ENCODE results near the gene CENPX.

Gene CENPX

DNA sequence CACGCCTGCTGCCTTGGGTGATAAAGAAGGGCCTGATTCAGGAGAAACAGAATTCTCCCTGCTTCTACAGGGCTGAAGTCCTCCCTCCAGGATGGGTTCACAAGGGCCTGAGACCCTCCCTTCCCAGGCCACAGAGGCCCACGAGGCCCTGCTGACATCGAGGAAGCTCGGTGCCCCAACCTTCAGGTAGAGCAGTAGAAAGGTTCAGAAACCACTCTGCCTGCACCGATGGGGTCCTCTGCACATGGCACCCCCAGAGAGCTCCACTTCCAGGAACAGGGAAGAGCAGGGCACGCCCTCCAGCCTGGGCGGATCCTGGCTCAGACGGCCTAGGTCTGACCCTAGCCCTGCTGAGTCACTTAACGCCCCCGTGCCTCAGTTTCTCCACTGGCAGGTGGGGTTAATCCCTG lies 773 bp downstream of the CENPX start:
- no peak for DNase-seq

DNA sequence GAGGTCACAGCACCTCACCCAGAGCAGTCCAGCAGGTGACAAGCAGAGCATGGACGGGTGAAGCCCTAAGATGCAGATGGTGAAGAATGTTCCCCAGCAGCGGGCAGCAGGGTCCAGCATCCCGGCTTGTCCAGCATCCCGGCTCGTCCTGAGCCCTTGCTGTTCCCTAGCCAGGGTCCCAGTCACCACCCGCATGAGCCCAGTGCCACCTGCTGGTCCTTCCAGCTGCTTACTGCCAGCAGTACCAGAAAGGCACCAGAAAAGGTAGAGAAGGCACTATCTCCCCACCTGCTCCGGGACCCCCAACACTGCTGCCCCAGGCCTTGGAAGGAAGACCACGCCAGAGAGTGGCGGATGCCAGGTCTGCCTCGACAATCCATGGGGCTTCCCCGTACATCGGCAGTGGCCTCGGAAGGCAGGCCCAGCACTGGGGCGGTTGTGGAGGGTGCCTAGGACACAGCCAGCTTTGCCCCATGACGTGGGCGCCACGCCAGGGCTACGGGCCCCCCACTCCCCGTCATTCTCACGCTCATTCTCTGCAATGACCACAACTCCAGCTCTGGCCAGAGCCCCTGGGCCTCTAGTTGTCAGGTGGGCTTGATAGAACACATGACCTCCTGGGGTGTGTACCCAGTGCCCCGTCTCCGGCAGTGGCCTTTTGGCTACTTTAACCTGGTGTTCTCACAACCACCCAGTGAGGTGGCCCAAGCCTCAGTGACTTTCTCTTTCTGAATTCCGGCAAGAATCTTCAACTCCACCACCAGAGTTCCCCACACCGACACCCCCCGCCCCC lies 1.4 kb downstream of the CENPX start:
- DNase-seq: peak; percentile 48

DNA sequence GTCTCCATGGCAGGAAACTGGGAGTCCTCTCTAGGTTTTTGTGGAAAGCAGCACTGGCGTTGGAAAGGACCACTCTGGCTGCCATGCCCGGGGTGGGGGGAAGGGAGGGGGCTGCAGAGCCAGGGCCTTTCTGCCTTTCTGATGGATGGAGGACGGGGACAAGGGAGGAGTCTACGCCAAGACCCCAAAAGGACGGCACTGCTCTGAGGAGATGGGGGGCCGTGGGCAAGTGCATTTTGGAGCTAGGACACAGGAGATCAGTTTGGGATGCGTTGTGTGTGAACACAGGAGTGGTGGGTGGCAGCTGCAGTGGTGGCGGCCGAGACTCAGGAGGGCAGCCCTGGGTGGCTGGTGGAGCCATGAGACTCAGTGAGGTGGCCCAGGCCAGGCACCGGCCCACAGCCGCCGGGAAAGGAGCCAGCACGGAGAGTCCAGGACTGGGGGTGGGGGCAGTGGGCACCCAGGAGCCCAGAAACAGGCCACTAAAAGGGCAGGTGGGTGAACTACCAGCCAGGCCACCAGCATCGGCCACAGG lies 2.0 kb downstream of the CENPX start:
- DNase-seq: no peak

DNA sequence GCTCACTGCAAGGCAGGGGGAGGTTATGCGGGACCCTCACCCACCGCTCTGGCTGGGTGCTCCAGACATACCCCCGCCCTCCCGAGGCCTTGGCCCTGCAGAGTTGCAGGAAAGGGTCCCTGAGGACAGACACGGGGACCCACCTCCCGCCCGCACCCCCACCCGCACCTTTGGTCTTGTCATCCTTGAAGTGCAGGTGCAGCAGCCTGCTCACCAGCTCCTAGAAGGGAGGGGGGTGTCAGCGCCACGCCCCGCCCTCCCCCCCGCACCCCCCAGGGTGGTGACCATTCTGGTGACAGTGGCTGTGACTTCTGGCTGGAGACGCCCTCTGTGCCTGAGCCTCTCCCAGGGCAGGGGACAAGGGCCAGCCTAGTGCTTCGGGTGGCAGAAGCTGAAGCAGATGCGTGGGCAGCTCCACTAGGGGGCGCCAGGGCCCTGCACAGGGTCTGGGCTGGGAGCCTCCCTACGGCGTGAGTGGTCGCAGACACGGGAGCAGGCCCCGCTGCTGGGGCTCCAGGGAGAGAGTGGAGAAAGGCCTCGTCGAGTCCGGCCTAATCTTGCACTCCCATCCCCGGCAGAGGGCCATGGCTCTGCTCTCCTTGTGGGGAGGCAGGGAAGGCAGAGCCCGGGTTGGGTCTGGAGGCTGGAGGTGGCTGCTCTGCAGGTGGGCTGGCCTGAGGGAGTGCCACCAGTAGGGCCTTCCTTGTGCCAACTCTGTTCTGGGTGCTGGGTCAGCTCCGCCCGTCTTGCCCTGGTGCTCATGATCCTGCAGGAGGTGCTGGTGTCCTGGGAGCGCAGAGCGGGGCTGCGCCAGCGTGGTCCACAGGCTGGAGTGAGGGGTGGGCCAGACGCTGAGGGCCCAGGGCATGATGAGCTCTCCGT lies 2.7 kb downstream of the CENPX start:
- peak; percentile 44 for DNase-seq

DNA sequence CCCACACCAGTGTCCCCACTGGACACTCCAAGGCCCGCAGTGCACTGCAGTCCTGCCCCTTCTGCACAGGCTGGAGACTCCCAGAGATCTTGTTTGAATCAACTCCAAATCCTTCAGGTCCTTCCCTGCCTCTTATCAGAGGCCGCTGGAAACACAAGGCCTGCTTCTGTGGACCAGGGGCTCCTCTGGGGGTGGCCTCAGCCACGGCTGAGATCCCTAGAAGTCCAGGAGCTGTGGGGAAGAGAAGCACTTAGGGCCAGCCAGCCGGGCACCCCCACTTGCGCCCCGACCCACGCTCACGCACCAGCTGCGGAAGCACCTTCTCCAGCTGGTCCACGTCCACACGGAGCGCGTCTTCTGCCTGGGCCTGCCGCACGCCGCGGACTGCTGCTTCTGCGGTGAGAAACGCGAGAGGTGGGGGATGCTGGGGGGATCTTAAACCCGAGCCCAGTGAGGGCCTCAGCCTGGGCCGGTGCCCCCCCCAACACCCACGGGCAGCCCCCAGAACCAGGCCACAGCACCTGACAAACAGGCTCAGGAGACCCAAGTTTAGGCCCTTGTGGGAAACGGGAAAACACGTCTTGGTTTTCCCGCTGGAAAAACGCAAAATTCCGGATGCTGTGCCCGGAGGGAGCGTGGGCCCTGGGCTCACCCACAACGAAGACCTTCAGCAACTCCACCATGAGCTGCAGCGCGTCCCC lies 3.5 kb downstream of the CENPX start:
- no peak for DNase-seq

DNA sequence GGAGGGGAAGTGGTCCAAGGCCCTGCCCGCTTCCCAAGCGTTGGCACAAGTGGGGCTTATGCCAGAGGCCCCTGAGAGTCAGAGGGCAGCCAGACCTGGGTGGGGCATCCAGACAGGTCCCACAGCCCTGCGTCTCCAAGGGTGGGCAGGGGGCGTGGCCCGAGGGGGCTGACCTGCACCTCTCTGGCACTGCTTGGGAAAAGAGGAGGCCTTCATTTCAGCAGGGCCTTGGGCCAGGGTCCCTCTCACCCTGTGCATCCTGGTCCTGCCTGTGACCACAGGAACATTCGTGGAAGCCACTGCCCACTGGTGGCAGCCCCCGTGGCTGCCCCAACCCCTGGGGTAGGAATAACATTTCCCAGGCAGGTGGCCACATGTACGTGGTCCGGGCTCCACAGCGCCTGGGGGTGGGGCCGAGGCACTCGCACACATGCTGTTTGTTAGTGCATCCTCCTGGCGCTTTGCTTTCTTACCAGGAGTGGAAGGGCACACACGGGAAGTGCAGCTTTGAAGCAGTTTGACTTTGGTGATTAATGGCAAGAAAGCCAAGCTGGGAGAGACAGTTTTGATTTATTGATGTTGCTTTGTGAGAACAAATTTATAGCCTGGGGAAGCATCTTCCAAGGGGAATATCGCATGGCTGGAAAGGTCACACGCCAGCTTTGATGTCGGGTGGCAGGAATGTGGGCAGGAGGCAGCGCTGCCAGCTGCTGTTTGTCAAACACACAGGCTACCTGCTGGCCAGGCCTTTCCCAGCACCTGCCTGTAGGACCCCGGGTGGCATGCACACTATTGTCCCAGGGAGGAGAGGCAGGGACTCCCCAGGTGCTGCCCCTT lies 4.3 kb downstream of the CENPX start:
- DNase-seq: peak; percentile 63

DNA sequence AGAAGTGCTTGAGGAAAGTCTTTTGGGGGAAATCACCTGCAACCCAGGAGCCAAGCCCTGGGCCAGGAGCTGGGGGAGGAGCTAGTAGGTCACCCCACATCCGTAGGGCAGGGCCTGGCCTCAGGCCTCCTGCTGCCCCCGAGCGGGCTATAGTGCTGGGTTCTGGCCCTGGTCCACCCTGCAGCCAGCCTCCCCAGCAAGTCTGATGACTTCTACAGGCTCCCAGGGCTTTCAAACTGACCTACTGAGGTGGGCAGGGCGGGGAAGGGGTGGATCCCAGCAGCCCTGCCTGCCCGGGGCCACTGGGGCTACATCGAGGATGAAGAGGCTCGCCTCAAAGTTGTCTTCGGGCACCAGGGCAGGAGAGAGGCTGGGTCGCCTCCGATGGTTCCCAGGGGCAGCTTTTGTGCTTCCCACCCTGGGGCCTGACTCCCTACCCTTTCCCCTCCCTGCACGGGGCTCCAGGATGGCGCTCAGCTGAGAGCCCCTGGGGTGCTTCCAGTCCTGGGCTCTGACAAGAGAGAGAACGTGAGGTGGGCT lies 5.0 kb downstream of the CENPX start:
- no peak for DNase-seq

DNA sequence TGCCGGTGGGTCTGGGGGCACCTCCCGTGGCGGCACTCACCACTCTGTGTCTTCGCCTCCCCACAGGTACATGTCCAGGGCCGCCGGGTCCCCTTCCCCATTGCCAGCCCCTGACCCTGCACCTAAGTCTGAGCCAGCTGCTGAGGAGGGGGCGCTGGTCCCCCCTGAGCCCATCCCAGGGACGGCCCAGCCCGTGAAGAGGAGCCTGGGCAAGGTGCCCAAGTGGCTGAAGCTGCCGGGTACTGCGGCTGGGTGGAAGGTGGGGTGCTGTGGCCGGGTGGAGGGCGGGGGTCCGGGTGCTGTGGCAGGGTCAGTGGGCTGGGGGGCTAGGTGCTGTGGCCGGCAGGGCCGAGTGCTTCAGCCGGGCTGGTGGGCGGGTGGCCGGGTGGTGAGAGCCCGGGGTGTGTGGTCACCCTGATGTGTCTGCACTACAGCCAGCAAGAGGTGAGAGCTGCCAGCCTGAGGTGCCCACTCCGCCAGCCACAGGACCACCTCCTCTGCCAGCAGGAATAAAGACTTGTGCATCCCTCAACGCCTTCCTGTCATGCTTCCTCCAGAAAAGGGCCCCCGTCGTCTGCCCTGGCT lies 5.7 kb downstream of the CENPX start:
- DNase-seq: no peak

DNA sequence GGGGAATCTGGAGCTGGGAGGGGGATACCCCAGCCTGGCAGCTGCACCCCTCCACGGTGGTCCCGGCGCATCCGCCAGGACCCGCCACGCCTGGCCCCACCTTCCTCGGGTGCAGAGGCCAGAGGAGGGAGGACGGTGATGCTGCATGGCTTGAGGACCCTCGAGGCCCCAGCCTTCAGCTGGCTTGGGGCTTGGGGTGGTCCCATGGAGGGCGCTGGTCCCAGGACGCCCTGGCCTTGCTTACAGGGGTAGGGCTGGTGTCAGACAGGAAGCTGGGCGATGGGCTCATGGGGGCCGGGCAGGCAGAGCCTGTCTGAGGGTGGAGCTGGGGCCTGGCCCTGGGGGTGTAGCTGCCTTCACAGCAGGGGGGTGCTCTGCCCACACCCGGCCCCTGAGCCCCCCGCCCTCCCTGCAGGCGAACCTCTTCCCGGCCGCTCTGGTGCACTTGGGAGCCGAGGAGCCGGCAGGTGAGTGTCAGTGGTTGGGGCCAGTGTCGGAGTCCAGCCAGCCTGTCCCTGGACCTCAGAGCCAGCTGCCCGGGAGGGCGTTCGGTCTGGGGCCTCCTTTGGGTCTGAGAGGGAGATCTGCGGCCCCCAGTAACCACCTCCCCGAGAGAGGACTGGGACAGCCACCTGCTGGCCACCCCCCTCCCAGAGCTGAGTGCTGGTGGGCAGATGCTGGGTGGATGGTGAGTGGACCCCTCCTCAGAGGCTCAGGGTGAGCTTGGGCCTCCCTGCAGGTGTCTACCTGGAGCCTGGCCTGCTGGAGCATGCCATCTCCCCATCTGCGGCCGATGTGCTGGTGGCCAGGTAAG lies 6.4 kb downstream of the CENPX start:
- DNase-seq: no peak

DNA sequence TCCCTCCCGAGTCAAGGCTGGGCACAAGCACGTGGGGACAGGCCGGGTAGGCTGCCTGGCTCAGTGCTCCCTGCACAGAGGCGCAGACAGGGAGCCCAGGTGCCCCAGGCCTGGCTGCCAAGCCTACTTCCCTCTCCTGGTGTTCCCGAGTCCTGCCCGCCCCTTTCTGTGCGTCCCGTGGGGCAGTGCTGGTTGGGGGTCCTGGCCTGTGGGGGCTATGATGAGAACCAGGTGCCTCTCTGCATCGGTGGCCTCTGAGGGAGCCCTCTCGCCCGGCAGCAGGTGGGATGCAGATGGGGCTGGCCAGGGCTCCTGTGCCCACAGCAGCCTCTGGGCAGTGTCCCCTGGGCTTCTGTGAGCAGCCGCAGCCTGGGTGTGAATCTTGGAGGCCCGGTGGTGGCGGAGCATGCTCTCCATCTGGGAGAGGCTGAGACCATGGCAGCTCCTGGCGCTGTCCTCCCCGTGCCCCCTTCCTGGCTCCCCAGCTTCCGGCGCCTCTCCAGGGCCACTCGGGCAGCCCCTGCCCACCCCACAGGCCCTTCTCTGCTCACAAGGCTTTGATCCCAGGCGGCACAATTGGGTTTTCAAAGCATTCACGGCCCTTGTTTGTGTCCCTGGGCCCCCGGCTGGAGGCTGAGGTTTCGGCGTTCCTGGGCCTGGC lies 7.2 kb downstream of the CENPX start:
- DNase-seq: no peak

DNA sequence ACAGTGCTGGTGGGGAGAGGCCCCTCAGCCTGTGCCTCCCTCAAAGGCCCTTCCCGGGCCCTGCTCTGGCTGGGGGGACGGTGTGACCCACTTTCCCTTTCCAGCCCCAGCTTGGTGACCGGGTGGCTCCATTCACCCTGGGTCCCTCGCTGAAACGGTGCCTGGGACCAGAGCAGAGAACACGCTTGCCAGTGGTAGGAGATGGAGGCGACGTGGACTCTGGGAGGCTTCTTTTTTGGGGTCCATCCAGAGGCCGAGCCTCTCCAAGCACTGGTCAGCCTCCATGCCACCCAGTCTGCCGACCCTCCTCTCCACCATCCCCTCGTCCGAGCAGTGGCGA lies 7.7 kb downstream of the CENPX start:
- no peak for DNase-seq

DNA sequence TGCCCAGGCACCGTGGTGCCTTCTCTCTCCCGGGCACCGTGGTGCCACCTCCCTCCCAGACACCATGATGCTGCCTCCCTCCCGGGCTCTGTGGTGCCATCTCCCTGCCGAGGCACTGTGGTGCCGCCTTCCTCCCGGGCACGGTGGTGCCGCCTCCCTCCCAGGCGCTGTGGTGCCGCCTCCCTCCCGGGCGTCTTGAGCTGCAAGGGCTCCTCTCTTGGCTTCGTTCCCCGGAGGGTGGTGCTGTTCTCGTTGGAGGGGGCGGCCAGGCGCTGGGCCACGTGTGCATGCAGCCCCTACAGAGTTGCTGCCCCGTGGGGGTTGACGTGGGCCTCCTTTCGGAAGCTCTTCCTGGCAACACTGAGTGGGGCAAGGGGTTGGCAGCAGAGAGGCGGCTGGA lies 8.2 kb downstream of the CENPX start:
- DNase-seq: no peak

DNA sequence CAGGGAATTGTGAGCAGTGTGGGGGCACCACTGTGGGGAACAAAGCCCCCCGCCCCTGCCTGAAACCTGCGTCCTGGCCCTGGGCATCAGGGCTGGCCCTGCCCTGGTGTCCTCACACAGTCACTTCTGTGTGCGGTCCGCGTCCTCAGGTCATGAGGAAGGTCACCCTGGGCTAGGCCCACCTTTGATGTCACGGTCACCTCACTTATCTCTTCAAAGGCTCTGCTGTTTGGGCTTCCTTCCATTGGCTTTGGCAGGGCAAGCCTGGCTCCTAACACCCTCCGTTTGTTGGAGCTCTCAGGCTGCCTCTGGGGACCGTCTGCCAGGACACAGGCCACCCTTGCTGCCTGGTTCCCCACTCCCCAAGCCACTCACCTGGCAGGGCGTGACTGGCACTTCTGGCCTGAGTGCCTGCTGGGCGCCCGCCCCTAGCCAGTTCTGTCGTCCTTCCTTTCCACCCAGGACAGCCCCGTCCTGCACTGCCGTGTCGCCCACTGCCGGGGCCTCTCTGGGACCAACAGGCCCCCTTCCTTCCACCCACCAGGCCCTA lies 8.8 kb downstream of the CENPX start:
- no peak for DNase-seq

DNA sequence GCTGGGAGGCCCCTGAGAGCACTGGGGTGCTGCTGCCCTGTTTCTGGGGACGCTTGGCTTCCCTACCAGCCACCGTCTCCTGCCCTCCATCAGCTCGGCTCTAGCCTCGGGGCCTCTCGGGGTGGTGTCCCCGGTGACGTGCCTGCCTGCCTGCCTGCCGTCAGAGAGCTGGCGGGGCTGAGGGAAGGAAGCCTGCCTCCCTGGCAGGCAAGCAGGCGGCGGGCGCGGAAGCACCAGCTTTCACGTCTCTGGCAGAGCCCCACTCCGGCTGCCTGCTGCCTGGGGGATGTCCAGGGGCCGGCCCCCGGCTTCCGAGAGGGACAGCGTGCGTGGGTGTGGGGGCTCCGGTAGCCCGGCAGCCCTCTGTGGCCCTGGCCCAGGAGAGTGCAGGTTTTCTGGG lies 9.3 kb downstream of the CENPX start:
- DNase-seq: no peak

DNA sequence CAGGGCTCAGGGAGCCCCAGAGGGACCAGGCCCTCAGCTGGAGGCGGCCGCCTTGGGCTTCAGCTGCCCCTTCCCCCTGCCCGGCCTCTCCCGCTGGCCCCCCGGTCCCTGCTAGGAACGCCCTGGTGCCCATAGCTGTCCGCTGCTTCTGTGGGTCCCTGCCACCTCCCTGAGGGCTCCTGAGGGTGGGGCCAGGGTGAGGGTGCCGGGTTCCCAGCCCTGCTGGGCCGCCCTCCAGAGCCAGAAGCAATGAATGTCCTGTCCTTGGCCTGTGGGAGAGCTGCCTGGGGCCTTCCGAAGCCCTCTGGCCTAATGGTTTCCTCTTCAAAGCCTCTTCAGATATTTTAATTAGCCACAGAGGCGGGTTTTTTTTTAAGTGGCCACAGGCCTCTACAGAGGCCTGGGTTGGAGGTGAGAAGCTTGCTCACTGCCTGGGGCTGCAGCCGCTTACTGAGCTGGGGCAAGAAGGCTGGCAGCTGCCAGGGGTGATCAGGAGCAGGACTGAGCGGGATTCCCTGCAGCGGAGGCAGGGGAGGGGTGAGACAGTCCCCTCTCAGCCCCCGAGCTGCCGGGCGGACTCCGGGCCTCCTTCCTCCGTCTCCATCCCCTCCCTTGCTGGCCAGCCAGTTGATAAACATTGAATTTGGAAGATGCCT lies 9.9 kb downstream of the CENPX start:
- no peak for DNase-seq

DNA sequence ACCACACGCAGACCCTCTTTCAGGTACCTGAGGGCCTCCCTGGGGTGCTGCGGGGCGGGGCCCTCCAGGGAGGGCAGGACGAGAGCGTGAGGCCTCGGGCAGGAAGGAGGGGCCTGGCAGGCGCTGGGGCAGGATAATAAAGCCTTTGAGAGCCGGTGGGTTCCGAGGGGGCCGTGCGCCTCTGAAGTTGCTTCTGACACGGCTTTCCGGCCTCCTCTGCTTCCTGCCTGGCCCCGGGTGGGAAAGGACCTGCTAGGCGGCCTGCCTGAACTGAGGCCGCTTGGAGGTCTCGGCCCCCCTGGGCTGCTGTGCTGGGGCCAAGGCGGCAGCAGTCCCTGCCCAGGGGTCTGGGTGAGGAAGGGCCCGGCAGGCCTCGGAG lies 10.4 kb downstream of the CENPX start:
- DNase-seq: no peak

DNA sequence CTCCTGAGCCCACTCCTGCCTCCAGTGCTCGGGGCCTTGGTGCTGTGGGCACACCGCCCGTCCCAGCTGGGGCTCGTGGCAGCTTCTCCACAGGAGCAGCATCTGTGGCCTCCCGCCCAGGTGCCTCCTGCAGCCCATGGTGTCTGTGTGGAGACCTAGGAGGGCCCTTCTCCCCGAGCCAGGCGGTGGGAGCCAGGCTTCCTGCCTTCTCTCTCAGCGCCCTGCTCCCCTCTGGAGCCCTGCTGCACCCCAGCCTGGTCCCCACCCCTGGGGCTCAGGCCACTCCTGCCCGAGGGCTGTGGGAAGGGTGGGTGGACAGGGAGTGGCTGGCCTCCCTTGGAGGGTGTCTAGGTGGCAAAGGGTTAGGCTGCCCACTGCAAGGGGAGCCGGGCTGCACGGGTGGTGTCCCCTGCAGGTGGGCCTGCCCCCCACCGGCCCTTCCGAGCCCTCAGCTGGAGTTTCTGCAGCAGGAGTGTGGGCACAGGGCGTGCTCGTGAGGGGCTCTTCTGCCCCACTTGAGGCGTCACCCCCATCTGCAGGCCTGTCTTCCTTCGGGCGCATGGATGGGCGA lies 11.0 kb downstream of the CENPX start:
- DNase-seq: no peak

DNA sequence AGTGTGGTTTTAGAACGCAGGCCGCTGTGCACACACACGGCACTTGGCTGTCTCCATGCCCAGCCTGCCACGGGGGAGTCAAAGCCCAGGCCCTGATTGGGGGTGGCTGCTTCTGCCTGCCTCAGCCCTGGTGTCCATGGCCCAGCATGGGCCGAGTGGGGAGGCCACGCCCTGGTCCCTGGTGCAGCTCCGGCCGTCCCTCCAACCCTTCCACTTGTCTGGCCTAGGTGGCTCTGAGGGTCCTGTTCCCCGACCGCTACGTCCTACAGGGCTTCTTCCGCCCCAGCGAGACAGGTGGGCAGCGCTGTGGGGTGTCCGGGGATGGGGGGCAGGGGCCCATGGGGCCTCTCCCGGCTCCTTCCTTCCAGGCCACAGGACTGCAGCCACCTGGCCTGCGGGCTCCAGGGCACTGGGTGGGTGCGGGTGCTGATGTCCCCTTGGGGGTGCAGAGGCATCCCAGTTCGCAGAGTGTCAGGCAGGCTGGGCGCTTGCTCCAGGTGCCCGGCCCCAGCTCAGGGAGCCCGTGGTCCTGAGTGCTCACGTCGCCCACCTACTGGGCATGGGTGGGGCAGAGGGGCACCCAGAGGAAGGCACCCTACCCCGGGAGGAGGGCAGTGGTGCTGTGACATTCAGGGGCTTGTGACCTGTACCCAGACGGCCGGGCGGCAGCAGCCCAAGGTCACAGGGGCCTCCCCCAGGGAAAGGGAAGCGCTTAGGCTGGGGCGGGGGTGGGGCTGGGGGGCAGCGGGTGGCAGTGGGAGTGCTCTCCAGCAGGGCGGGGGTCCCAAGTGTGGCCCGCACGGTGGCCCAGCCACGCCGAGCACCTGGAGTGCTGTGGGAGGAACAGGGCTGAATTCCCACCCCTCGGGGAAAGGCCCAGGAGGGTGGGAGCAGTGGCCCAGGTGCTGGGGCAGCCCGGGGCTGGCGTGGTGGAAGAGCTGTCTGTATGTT lies 11.8 kb downstream of the CENPX start:
- DNase-seq: no peak

All from NCI-H774 (cell line).